CD4-positive, CD25-positive, alpha-beta regulatory T cell (primary cell): ENCODE results near the gene PRUNE2. TPM values are rescaled to one million over a fixed set of nuclear protein-coding genes. Genes with fewer than 3 reads are reported as not detected.

Experiments
- ATAC-seq, 2 donors: fragments of 150-1000 bp; cut with Tn5 transposase; one replicate each; pipeline ENCODE4 v1.10.0; 2021; ENCODE audit warnings: low read depth in 2 of 2, moderate number of reproducible peaks in 2 of 2, moderate library complexity in 1 of 2
- DNase-seq, 3 donors: peaks; one replicate each; pipeline versions ENCODE4 v3.0.0 to v3.0.0-alpha.2; 2012 to 2022; ENCODE audit warnings: mixed read lengths in 1 of 3
- H3K27ac ChIP-seq: one replicate; pipeline ENCODE4 v1.7.0; 2013; ENCODE audit warnings: mild to moderate bottlenecking, low read length; ENCODE audit not compliant: insufficient read depth, poor library complexity, severe bottlenecking
- H3K27me3 ChIP-seq: one replicate; pipeline ENCODE4 v1.7.0; 2013; ENCODE audit warnings: low read length; ENCODE audit not compliant: control insufficient read depth, insufficient read depth
- H3K36me3 ChIP-seq: one replicate; pipeline ENCODE4 v1.7.0; 2013; ENCODE audit warnings: mild to moderate bottlenecking, low read length, moderate library complexity; ENCODE audit not compliant: control insufficient read depth, insufficient read depth
- H3K4me1 ChIP-seq: 2 replicates; pipeline ENCODE4 v1.7.0; 2013; ENCODE audit warnings: mild to moderate bottlenecking, low read length; ENCODE audit not compliant: insufficient read depth, control insufficient read depth, poor library complexity, severe bottlenecking
- H3K4me3 ChIP-seq: one replicate; pipeline ENCODE4 v1.7.0; 2013; ENCODE audit warnings: low read depth, mild to moderate bottlenecking, low read length, moderate library complexity
- H3K9me3 ChIP-seq, 2 experiments: 1 replicate in 1 of 2; 2 replicates in 1 of 2; pipeline ENCODE4 v1.7.0; 2013; ENCODE audit warnings: low read length in 2 of 2, mild to moderate bottlenecking in 1 of 2, moderate library complexity in 1 of 2; ENCODE audit not compliant: control insufficient read depth in 2 of 2
- H3K27ac Mint-ChIP-seq, 3 donors: one replicate each; pipeline ENCODE4 v1.8.0; 2020 to 2022; ENCODE audit warnings: mild to moderate bottlenecking in 3 of 3, mixed read lengths in 3 of 3, moderate library complexity in 2 of 3
- H3K27me3 Mint-ChIP-seq: one replicate; pipeline ENCODE4 v1.8.0; 2022; ENCODE audit warnings: mild to moderate bottlenecking, mixed read lengths
- H3K36me3 Mint-ChIP-seq: one replicate; pipeline ENCODE4 v1.8.0; 2020; ENCODE audit warnings: mixed read lengths
- H3K4me1 Mint-ChIP-seq, 4 donors: one replicate each; pipeline ENCODE4 v1.8.0; 2020 to 2022; ENCODE audit warnings: mixed read lengths in 4 of 4, mild to moderate bottlenecking in 1 of 4
- H3K4me3 Mint-ChIP-seq, 4 donors: one replicate each; pipeline ENCODE4 v1.8.0; 2020 to 2022; ENCODE audit warnings: mild to moderate bottlenecking in 4 of 4, mixed read lengths in 4 of 4, moderate library complexity in 3 of 4
- H3K9me3 Mint-ChIP-seq, 7 donors: one replicate each; pipeline ENCODE4 v1.8.0; 2020 to 2022; ENCODE audit warnings: mixed read lengths in 7 of 7, mild to moderate bottlenecking in 3 of 7, moderate library complexity in 2 of 7
- polyA plus RNA-seq, 4 donors: library from polyadenylated mRNA; unstranded; fragments of 300-500 nt; fragmentation: Illumina TruSeq; gene quantifications; one replicate each; pipeline ENCODE4 v1.2.3, GENCODE V29; 2021
- total RNA-seq: library from RNA; stranded (reverse); gene quantifications from one replicate; pipeline ENCODE4 v1.2.3, GENCODE V29; 2022

Gene PRUNE2
- total and polyA plus RNA-seq, 5 donors from 2014 or later: 0.28 to 0.30 TPM; not detected in 3

- ATAC-seq (no peak), DNase-seq (no peak)
- no peak overlapping the region for H3K27ac Mint-ChIP-seq
- Histone ChIP-seq H3K27ac (no peak overlapping the region), H3K4me3 (no peak overlapping the region), H3K4me1 (no peaks in the 10 kb centered on the region), H3K27me3 (peaks cover 1% of the 10 kb centered on the region), H3K36me3 (no peaks in the 10 kb centered on the region), H3K9me3 (no peaks in the 10 kb centered on the region)
- H3K36me3 Mint-ChIP-seq: no peaks in the 10 kb centered on the region
- no peaks in the 10 kb centered on the region for H3K27me3 Mint-ChIP-seq
- peaks cover 0 to 4% (median 0%) of the 10 kb centered on the region in 7 donors for H3K9me3 Mint-ChIP-seq
- no peaks in the 10 kb centered on the region for H3K4me1 Mint-ChIP-seq
- no peak overlapping the region for H3K4me3 Mint-ChIP-seq
Observed at GRCh38 chr9:76927540-76928240, 21.8 kb upstream of the PRUNE2 start.

DNA sequence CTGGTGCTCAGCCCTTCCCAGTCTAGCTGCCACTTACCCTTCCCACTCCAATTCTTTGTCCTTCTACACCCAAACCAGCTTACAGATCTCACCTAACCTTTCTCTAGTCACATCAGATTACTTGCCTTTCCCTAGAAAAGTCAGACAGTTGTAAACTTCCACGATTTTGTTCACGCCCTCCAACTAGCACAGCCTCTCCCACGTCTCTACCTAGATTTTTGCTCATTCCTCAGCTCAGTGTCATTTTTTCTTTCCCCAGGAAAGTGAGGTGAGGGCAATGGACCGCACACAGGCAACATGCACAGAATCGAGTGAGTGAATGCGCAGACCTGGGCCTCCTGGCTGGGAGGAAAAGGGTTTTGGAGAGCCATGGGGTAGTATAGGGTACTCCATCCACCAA lies 20.9 kb upstream of the PRUNE2 start:
- Mint-ChIP-seq H3K4me1 (no peaks in the 10 kb centered on the region), H3K36me3 (no peaks in the 10 kb centered on the region), H3K4me3 (no peak overlapping the region), H3K9me3 (peaks cover 0 to 4% (median 0%) of the 10 kb centered on the region in 7 donors), H3K27ac (no peak overlapping the region), H3K27me3 (no peaks in the 10 kb centered on the region)
- Histone ChIP-seq H3K4me1 (no peaks in the 10 kb centered on the region), H3K4me3 (no peak overlapping the region), H3K36me3 (no peaks in the 10 kb centered on the region), H3K27ac (no peak overlapping the region), H3K27me3 (peaks cover 1% of the 10 kb centered on the region), H3K9me3 (no peaks in the 10 kb centered on the region)
- DNase-seq (no peak), ATAC-seq (no peak)

DNA sequence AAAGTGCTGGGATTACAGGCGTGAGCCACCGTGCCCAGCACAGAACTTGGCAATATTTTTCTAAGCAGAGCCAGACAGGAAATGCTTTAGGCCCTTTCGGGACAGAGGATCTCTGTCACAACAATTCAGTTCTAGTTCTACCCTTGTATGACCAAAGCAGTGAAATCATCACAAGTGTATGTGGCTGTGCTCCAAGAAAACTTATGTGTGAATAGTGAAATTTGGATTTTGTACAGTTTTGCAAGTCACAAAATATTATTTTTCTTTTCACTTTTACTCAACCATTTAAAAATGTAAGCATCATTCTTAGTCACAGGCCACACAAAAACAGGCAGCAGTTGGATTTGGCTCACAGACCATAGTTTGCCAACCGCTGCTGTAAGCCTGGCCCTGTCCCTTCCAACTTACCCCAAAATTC lies 20.4 kb upstream of the PRUNE2 start:
- H3K36me3 ChIP-seq: no peaks in the 10 kb centered on the region
- H3K9me3 Mint-ChIP-seq: peaks cover 0 to 4% (median 0%) of the 10 kb centered on the region in 7 donors
- no peak for ATAC-seq
- no peaks in the 10 kb centered on the region for H3K4me1 Mint-ChIP-seq
- H3K27ac ChIP-seq: no peak overlapping the region
- no peak overlapping the region for H3K4me3 Mint-ChIP-seq
- no peak for DNase-seq
- no peaks in the 10 kb centered on the region for H3K4me1 ChIP-seq
- H3K27ac Mint-ChIP-seq: no peak overlapping the region
- H3K27me3 Mint-ChIP-seq: no peaks in the 10 kb centered on the region
- no peaks in the 10 kb centered on the region for H3K9me3 ChIP-seq
- H3K27me3 ChIP-seq: peaks cover 1% of the 10 kb centered on the region
- no peaks in the 10 kb centered on the region for H3K36me3 Mint-ChIP-seq
- H3K4me3 ChIP-seq: no peak overlapping the region

GRCh38 chr9:76921165-76921564 lies 15.3 kb upstream of the PRUNE2 start:
- no peak for ATAC-seq
- Mint-ChIP-seq H3K4me1 (no peaks in the 10 kb centered on the region), H3K9me3 (peaks cover 0 to 4% (median 0%) of the 10 kb centered on the region in 7 donors), H3K36me3 (no peaks in the 10 kb centered on the region), H3K27ac (no peak overlapping the region), H3K27me3 (peaks cover 6% of the 10 kb centered on the region), H3K4me3 (no peak overlapping the region)
- Histone ChIP-seq H3K27me3 (peaks cover 3% of the 10 kb centered on the region), H3K4me1 (no peaks in the 10 kb centered on the region), H3K4me3 (no peak overlapping the region), H3K36me3 (no peaks in the 10 kb centered on the region), H3K27ac (no peak overlapping the region), H3K9me3 (no peaks in the 10 kb centered on the region)
- no peak for DNase-seq

DNA sequence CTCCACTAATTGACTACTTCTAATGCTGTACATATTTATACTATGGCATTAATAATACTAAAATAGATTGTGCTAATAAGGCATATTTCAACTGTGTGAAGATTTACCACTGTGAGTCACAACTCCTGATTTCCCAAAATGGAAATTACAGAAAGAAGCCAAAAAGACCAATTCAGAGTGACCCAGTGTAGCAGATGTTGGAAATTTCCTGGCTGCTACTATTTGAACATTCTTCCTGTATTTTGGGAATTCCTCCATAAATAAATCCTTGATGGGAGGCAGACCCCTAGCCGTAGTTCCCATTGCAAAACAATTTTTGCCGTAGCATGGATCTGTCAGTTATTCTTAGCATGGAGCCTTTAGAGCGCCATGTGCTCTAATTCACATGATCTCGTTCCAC lies 11.4 kb upstream of the PRUNE2 start:
- Histone ChIP-seq H3K9me3 (no peaks in the 10 kb centered on the region), H3K36me3 (no peaks in the 10 kb centered on the region), H3K27me3 (peaks cover 4% of the 10 kb centered on the region), H3K4me3 (no peak overlapping the region), H3K4me1 (no peaks in the 10 kb centered on the region), H3K27ac (no peak overlapping the region)
- H3K4me3 Mint-ChIP-seq: no peak overlapping the region
- ATAC-seq (no peak), DNase-seq (no peak)
- peaks cover 6% of the 10 kb centered on the region for H3K27me3 Mint-ChIP-seq
- no peaks in the 10 kb centered on the region for H3K4me1 Mint-ChIP-seq
- H3K36me3 Mint-ChIP-seq: no peaks in the 10 kb centered on the region
- no peak overlapping the region for H3K27ac Mint-ChIP-seq
- peaks cover 0 to 2% (median 0%) of the 10 kb centered on the region in 7 donors for H3K9me3 Mint-ChIP-seq

- DNase-seq (no peak), ATAC-seq (no peak)
- H3K4me3 ChIP-seq: no peak overlapping the region
- H3K27ac ChIP-seq: no peak overlapping the region
- H3K9me3 ChIP-seq: no peaks in the 10 kb centered on the region
- no peak overlapping the region for H3K4me3 Mint-ChIP-seq
- H3K36me3 ChIP-seq: no peaks in the 10 kb centered on the region
- H3K4me1 Mint-ChIP-seq: no peaks in the 10 kb centered on the region
- H3K4me1 ChIP-seq: no peaks in the 10 kb centered on the region
- peaks cover 4% of the 10 kb centered on the region for H3K27me3 ChIP-seq
- no peak overlapping the region for H3K27ac Mint-ChIP-seq
- no peaks in the 10 kb centered on the region for H3K36me3 Mint-ChIP-seq
- H3K27me3 Mint-ChIP-seq: peaks cover 6% of the 10 kb centered on the region
- peaks cover 0 to 2% (median 0%) of the 10 kb centered on the region in 7 donors for H3K9me3 Mint-ChIP-seq
Observed at GRCh38 chr9:76916231-76916630, 10.3 kb upstream of the PRUNE2 start.

GRCh38 chr9:76913467-76913866 lies 7.6 kb upstream of the PRUNE2 start:
- Mint-ChIP-seq H3K27me3 (peaks cover 12% of the 10 kb centered on the region), H3K9me3 (peaks cover 0 to 2% (median 0%) of the 10 kb centered on the region in 7 donors), H3K4me3 (no peak overlapping the region), H3K4me1 (no peaks in the 10 kb centered on the region), H3K36me3 (no peaks in the 10 kb centered on the region), H3K27ac (no peak overlapping the region)
- Histone ChIP-seq H3K9me3 (no peaks in the 10 kb centered on the region), H3K4me1 (no peaks in the 10 kb centered on the region), H3K4me3 (no peak overlapping the region), H3K36me3 (no peaks in the 10 kb centered on the region), H3K27me3 (peaks cover 4% of the 10 kb centered on the region), H3K27ac (no peak overlapping the region)
- DNase-seq: no peak
- no peak for ATAC-seq

- peak in 1 of 3 donors; percentile 7 for DNase-seq
- Histone ChIP-seq H3K27me3 (peaks cover 2% of the 10 kb centered on the region), H3K27ac (no peak overlapping the region), H3K4me1 (no peaks in the 10 kb centered on the region), H3K36me3 (no peaks in the 10 kb centered on the region), H3K9me3 (no peaks in the 10 kb centered on the region), H3K4me3 (no peak overlapping the region)
- H3K27me3 Mint-ChIP-seq: peaks cover 16% of the 10 kb centered on the region
- no peak overlapping the region for H3K27ac Mint-ChIP-seq
- no peaks in the 10 kb centered on the region for H3K4me1 Mint-ChIP-seq
- peaks cover 0 to 2% (median 0%) of the 10 kb centered on the region in 7 donors for H3K9me3 Mint-ChIP-seq
- H3K4me3 Mint-ChIP-seq: no peak overlapping the region
- no peak for ATAC-seq
- H3K36me3 Mint-ChIP-seq: no peaks in the 10 kb centered on the region
Observed at GRCh38 chr9:76912636-76913275, 6.8 kb upstream of the PRUNE2 start.
